Gastroesophageal sphincter (tissue), 4 donors: Measurements from ENCODE around the gene MECR. TPM values are rescaled to one million over a fixed set of nuclear protein-coding genes. Genes with fewer than 3 reads are reported as not detected.

Experiments used
- ATAC-seq: fragments of 150-250 bp; one replicate; pipeline ENCODE4 v1.9.1; 2016; ENCODE audit warnings: mild to moderate bottlenecking, moderate library complexity
- H3K27ac ChIP-seq, 4 donors: fragments of 200-600 bp; sonication (generic) in 3 of 4; 1 replicate in 3 of 4; 2 replicates in 1 of 4; pipeline ENCODE4 v1.5.1; 2016 to 2019
- H3K27me3 ChIP-seq: fragments of 200-600 bp; sonication (generic); one replicate; pipeline ENCODE4 v1.5.1; 2019
- H3K36me3 ChIP-seq, 2 donors: fragments of 200-600 bp; sonication (generic); one replicate each; pipeline ENCODE4 v1.5.1; 2019; ENCODE audit warnings: control low read depth in 1 of 2
- H3K4me1 ChIP-seq, 3 donors: fragments of 200-600 bp; sonication (generic); 1 replicate in 2 of 3; 2 replicates in 1 of 3; pipeline ENCODE4 v1.5.1; 2016 to 2019; ENCODE audit warnings: control low read depth in 2 of 3
- H3K4me3 ChIP-seq, 2 donors: fragments of 200-600 bp; sonication (generic); one replicate each; pipeline ENCODE4 v1.5.1; 2019; ENCODE audit warnings: mild to moderate bottlenecking in 1 of 2, moderate library complexity in 1 of 2
- H3K9me3 ChIP-seq, 3 donors: fragments of 200-600 bp; sonication (generic); one replicate each; pipeline ENCODE4 v1.5.1; 2017 to 2019; ENCODE audit warnings: control low read depth in 2 of 3
- EP300 ChIP-seq: sonication (generic); formaldehyde crosslinking; IDR thresholded peaks from one replicate; pipeline ENCODE4 v1.6.1; 2017; ENCODE audit warnings: antibody characterized with exemption, mild to moderate bottlenecking
- POLR2A ChIP-seq, 2 donors: fragments of 450-650 bp; IDR thresholded peaks; one replicate each; pipeline ENCODE4 v1.6.1; 2017; ENCODE audit warnings: antibody characterized with exemption in 2 of 2, mild to moderate bottlenecking in 2 of 2, moderate library complexity in 1 of 2
- POLR2AphosphoS5 ChIP-seq: sonication (generic); formaldehyde crosslinking; IDR thresholded peaks from one replicate; pipeline ENCODE4 v1.6.1; 2017; ENCODE audit warnings: antibody characterized with exemption
- WGBS, 2 donors: methylation state at CpG; one replicate each; pipeline ENCODE4 v1.1.5; 2018; ENCODE audit warnings: low coverage in 1 of 2; 5-methylcytosine and 5-hydroxymethylcytosine counted together
- total RNA-seq, 4 donors: library from RNA; depleted of rRNA; stranded (reverse); fragments of >200 nt; gene quantifications; one replicate each; pipeline ENCODE4 v1.1.0, GENCODE V29; 2016
- TF ChIP-seq, protein P1 (sequence below), 4 experiments: fragments of 200-600 bp in 2 of 4; fragments of 450-650 bp in 2 of 4; sonication (generic) in 1 of 4; IDR thresholded peaks; one replicate each; pipeline ENCODE4 v1.5.1; 2017 to 2019; ENCODE audit warnings: antibody characterized with exemption in 4 of 4, mild to moderate bottlenecking in 2 of 4, moderate library complexity in 2 of 4

Gene MECR
- total RNA-seq, 4 donors from 2014 or later, result 8.2 to 17.1 (median 12.9) TPM

DNA sequence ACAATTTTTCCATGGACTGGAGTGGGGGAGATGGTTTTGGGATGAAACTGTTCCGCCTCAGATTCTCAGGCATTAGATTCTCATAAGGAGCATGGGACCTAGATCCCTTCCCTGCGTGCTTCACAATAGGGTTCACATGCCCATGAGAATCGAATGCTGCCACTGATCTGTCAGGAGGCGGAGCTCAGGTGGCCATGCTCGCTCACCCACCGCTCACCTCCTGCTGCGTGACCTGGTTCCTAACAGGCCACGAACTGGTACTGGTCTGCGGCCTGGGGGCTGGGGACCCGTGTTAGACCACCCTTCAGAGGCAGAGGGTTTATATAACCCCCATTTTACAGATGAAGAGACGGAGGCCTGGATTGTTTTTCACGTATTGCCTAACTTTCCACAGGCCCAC is 32.7 kb downstream of the MECR start:
- peaks cover 0 to 90% of the 10 kb centered on the region in 2 donors for H3K36me3 ChIP-seq
- H3K27ac ChIP-seq, result no peak overlapping the region
- ATAC-seq, result no peak
- H3K27me3 ChIP-seq, result no peaks in the 10 kb centered on the region
- TF ChIP-seq, protein P1, sequence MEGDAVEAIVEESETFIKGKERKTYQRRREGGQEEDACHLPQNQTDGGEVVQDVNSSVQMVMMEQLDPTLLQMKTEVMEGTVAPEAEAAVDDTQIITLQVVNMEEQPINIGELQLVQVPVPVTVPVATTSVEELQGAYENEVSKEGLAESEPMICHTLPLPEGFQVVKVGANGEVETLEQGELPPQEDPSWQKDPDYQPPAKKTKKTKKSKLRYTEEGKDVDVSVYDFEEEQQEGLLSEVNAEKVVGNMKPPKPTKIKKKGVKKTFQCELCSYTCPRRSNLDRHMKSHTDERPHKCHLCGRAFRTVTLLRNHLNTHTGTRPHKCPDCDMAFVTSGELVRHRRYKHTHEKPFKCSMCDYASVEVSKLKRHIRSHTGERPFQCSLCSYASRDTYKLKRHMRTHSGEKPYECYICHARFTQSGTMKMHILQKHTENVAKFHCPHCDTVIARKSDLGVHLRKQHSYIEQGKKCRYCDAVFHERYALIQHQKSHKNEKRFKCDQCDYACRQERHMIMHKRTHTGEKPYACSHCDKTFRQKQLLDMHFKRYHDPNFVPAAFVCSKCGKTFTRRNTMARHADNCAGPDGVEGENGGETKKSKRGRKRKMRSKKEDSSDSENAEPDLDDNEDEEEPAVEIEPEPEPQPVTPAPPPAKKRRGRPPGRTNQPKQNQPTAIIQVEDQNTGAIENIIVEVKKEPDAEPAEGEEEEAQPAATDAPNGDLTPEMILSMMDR (IDR thresholded peaks at IDR 0.05), result no peak
- TF ChIP-seq EP300 (no peak), POLR2AphosphoS5 (no peak), POLR2A (IDR thresholded peaks at IDR 0.05) (no peak)
- H3K4me3 ChIP-seq, result no peak overlapping the region
- H3K9me3 ChIP-seq, result no peaks in the 10 kb centered on the region
- 89 to 91% methylated on average over 3 to 8 of the region's 12 CpGs for WGBS, 2 donors
- peaks cover 3 to 12% (median 10%) of the 10 kb centered on the region in 3 donors for H3K4me1 ChIP-seq

DNA sequence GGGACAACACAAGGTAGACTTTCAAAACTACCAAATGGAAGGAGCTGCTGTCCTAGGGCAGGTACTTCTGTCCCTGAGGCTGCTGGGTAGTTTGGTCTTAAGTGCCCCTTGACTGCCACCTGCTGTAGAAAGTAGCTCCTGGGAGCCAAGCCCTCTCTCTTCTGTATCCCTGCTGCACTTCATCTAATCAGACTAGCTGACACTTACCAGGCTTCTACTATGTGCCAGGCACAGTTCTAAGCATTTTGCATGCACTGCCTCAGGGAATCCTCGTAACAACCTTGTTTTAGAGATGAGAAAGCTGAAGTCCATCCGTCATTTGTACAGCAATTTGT is 33.2 kb downstream of the MECR start:
- Histone ChIP-seq H3K27me3 (no peaks in the 10 kb centered on the region), H3K36me3 (peaks cover 0 to 94% of the 10 kb centered on the region in 2 donors), H3K4me1 (peaks cover 3 to 10% (median 8%) of the 10 kb centered on the region in 3 donors), H3K4me3 (no peak overlapping the region), H3K27ac (no peak overlapping the region), H3K9me3 (no peaks in the 10 kb centered on the region)
- no peak for ATAC-seq
- 72% methylated on average over 2 of the region's 2 CpGs; no CpG with 5 or more reads in 1 of the 2 donors for WGBS, 2 donors
- no peak for TF ChIP-seq POLR2A (IDR thresholded peaks at IDR 0.05)
- TF ChIP-seq, protein P1 (IDR thresholded peaks at IDR 0.05), result peak in 1 of 4 experiments; percentile 29

DNA sequence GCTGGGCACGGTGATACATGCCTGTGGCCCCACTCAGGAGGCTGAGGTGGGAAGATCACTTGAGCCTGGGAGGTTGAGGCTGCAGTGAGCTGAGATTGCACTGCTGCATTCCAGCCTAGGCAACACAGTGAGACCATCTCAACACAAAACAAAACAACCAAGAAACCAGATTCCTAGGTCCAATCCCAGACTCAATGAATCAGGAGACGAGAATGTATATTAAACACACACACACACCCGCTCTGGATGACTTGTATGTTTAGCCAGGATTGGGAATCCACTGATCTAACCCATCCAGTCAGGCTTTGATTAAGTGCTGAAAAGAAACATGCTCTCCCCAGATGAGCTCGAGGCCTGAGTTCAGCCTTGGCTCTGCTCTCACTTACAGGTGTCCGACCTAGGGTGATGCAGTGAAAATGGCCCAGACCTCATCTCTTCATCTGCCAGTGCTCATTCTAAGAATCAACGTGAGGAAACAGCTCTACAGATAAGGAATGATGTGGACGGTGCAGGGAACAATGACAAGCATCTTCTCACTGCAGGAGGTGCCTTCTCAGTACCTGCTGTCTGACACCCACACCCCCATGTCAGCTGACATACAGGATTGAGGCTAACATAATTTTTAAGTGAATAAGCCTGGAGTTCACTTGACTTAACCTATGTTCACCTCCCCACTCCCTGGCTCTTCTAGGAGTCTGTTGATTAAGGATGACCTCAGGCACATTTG is 33.7 kb downstream of the MECR start:
- peaks cover 0 to 5% (median 3%) of the 10 kb centered on the region in 3 donors for H3K4me1 ChIP-seq
- no peaks in the 10 kb centered on the region for H3K27me3 ChIP-seq
- no peak for ATAC-seq
- WGBS, 2 donors, result 42 to 61% methylated on average over 5 to 7 of the region's 7 CpGs
- peaks cover 0 to 97% of the 10 kb centered on the region in 2 donors for H3K36me3 ChIP-seq
- no peak overlapping the region for H3K4me3 ChIP-seq
- TF ChIP-seq POLR2A (IDR thresholded peaks at IDR 0.05) (no peak), POLR2AphosphoS5 (no peak), EP300 (no peak)
- TF ChIP-seq, protein P1 (IDR thresholded peaks at IDR 0.05), result no peak
- H3K27ac ChIP-seq, result no peak overlapping the region
- no peaks in the 10 kb centered on the region for H3K9me3 ChIP-seq

DNA sequence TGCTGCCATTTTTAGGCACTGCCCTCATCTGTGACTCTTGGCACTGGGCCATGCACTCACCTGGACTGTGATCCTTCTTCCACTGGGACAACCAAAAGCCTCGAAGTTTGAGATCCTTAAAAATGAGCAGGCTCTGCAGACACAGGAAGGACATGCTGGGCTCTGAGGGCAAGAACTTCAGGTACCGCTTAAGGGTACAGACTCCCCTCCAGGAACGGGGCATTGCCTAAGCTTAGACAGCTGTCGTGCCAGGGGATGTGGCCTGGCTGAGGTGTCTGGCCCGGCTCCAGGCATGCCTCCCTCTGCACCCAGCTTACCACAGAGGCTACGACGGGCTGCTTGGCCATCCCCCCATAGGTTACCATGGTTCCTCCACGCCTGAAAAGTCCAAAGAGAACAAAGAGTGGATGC is 34.8 kb downstream of the MECR start:
- no peaks in the 10 kb centered on the region for H3K4me1 ChIP-seq
- TF ChIP-seq EP300 (no peak), POLR2AphosphoS5 (no peak), POLR2A (IDR thresholded peaks at IDR 0.05) (no peak)
- TF ChIP-seq, protein P1 (IDR thresholded peaks at IDR 0.05), result no peak
- no peak overlapping the region for H3K4me3 ChIP-seq
- 100% methylated on average over 1 of the region's 8 CpGs; no CpG with 5 or more reads in 1 of the 2 donors for WGBS, 2 donors
- peaks cover 0 to 86% of the 10 kb centered on the region in 2 donors for H3K36me3 ChIP-seq
- no peaks in the 10 kb centered on the region for H3K9me3 ChIP-seq
- no peaks in the 10 kb centered on the region for H3K27me3 ChIP-seq
- no peak overlapping the region for H3K27ac ChIP-seq
- ATAC-seq, result no peak

DNA sequence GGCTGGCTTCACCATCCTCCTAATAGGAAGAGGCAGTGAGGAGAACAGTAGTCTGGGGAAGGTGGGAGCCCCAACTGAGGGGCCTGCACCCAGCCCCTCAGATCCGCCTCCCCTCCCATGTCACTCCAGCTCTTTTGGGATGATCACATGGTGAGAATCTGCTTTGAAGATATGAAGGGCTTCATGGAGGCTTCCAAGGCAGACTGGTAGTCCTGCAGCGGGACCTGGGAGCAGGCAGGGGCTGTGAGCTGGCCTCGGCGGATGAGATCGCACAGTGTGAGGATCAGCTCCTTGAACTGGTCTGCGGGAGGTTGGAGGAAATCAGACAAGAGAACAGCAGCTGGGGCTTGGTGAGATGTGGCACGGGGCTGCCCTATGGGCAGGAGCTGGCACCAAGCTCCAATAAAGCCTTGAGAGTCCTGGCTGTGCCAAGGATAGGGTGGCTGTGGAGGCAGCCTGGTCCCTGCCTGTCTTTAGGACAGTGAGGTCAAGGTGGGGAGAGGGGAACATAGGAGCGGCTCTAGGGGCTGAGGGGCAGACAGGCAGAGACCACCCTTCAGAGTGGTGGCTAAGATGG is 36.8 kb downstream of the MECR start:
- Histone ChIP-seq H3K27me3 (no peaks in the 10 kb centered on the region), H3K4me1 (no peaks in the 10 kb centered on the region), H3K4me3 (no peak overlapping the region), H3K36me3 (peaks cover 0 to 67% of the 10 kb centered on the region in 2 donors), H3K27ac (no peak overlapping the region), H3K9me3 (no peaks in the 10 kb centered on the region)
- no peak for ATAC-seq
- 80 to 96% methylated on average over 1 to 3 of the region's 8 CpGs for WGBS, 2 donors
- TF ChIP-seq, protein P1 (IDR thresholded peaks at IDR 0.05), result no peak
- no peak for TF ChIP-seq POLR2AphosphoS5
- TF ChIP-seq POLR2A (IDR thresholded peaks at IDR 0.05), result no peak
- TF ChIP-seq EP300, result no peak
